Fibroblast of mammary gland (primary cell): ENCODE results near the gene EEF1AKMT3.

Experiments
- DNase-seq: peaks from one replicate; pipeline ENCODE4 v3.0.0-alpha.2; 2010; ENCODE audit warnings: low read depth
- H3K4me3 ChIP-seq: 2 replicates; pipeline ENCODE4 v1.5.1; 2011; ENCODE audit warnings: low read depth, mild to moderate bottlenecking, low read length, moderate library complexity; ENCODE audit not compliant: control insufficient read depth
- TF ChIP-seq, protein P1 (sequence below): conservative IDR thresholded peaks from 2 replicates; pipeline ENCODE4 v1.5.1; 2011; ENCODE audit warnings: low read depth, low read length, inconsistent platforms; ENCODE audit not compliant: control insufficient read depth, insufficient read depth

The EEF1AKMT3 gene

DNA sequence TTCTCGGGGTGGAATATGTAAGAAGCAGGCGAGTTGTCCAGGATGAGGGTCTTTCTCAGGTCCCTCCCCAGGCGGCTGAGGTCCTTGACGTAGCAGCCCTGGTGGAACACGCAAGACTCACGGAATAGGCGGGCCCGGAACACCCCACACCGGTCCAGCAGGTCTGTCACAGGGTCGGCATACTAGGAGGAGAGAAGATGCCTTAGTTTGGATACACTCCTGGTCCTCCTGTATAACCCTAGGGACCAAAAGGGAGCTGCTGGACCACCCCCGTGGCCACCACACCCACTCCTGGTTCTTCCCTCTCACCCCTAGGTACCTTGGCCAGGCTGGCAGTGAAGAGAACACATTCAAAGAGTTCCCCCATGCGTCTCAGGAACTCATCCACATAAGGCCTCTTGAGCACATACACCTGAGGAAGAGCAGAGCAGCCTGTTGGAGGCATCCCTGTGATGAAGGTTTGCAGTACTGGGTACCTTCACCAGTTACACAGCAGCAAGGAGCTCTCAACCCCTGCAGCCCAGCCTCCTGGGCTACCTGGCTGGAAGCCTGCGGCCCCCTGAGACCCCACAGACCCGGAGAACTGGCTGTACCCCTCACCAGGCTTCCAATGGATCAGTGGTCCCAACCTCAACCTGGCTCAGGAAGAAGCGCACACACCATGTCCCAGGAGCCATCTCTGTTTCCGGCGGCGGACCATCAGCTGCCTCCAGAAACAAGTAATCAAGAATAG lies 51.7 kb downstream of the EEF1AKMT3 start:
- DNase-seq, result no peak
- no peak overlapping the region for H3K4me3 ChIP-seq
- TF ChIP-seq, protein P1, sequence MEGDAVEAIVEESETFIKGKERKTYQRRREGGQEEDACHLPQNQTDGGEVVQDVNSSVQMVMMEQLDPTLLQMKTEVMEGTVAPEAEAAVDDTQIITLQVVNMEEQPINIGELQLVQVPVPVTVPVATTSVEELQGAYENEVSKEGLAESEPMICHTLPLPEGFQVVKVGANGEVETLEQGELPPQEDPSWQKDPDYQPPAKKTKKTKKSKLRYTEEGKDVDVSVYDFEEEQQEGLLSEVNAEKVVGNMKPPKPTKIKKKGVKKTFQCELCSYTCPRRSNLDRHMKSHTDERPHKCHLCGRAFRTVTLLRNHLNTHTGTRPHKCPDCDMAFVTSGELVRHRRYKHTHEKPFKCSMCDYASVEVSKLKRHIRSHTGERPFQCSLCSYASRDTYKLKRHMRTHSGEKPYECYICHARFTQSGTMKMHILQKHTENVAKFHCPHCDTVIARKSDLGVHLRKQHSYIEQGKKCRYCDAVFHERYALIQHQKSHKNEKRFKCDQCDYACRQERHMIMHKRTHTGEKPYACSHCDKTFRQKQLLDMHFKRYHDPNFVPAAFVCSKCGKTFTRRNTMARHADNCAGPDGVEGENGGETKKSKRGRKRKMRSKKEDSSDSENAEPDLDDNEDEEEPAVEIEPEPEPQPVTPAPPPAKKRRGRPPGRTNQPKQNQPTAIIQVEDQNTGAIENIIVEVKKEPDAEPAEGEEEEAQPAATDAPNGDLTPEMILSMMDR, result no peak

DNA sequence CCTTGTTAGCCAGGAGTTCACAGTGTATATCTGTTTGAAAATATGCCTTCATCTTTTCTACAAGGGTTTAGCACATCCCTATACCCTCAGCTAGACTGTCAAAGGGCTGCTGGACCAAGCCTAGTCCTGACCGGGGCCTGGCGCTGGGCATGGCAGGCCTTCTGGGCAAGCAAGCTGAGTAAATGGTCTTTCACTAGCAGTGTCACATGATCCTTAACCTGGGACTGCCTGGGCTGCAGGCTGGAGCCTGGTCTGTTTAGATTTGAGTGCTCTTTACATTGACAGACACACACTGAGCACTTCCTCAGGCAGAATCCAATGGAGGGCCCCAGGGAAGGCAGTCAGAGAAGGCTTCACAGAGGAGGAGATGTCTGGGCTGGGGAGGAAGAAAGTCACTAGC lies 53.0 kb downstream of the EEF1AKMT3 start:
- H3K4me3 ChIP-seq, result no peak overlapping the region
- TF ChIP-seq, protein P1, result no peak
- no peak for DNase-seq

DNA sequence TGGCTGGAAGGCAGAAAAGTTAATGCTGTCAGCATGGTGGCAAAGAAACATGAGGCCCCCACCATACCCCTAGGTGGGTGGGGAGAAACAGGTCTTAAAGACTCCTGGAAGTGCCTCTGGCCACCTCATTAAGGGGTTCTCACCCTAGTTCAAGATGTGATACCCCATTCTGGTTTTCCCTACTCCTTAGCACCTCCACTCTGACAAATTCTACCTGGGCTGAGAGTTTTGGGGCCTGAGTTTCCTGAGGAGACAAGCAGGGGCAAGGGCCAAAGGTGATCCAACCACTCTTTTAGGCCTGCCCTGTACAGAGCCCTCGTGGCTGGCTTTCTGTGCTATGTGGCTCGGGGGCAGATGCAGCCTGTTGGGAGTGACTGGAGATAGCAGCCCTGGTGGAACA lies 54.0 kb downstream of the EEF1AKMT3 start:
- DNase-seq, result no peak
- H3K4me3 ChIP-seq, result no peak overlapping the region
- TF ChIP-seq, protein P1, result no peak

DNA sequence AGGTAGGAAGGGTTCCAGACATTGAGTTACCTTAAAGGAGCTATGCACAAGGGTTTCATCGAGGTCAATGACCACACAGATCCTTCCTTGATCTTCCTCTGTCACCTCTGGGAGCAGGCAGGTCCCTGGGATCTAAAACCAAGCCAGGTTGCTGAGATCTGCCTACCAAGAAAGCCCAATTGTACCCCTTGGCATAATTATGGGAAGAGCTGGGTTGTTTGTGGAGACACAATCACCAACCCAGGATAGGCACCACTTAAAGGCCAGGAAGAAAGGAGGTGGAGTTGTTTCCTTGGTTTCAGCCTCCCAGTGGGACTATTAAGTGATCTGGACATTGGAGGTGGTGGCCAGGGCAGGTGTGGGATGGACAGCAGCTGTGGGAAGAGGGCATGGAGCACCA lies 54.6 kb downstream of the EEF1AKMT3 start:
- TF ChIP-seq, protein P1, result no peak

DNA sequence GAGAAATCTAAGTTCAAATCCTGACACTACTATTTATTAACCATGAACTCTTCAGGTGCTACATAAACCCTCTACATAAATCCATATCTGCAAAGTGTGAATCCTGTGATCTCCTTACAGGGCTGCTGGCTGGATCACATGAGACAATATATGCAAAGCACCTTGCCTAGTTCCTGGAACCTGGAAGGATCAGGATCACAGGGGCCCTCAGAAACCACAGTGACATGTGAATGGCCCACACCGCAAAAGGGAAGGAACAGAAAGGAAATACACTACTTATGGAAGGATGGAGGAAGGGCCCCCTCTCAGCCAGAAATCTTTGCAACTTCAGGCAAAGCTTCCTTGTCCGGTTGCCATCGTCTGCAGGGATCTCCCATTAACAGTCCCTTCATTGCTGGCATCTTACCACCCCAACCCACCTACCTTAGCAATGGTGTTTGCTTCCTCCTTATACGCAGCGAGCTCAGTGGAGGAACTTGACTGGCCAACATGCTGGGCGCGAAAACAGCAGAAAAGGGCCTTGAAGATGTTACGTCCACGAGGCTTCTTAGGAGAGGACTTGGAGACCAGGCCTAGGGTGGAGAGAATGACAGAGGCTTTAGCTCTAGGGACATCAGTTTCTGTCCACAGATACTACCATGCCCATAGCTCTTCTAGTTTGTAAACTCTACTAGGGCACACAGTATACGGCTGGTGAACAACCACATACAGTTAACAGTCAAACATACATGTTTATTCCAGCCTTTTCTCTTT lies 56.8 kb downstream of the EEF1AKMT3 start:
- no peak overlapping the region for H3K4me3 ChIP-seq
- TF ChIP-seq, protein P1, result no peak
- no peak for DNase-seq

More for the DNA sequence above, 54.6 kb downstream of the EEF1AKMT3 start:
- H3K4me3 ChIP-seq, result no peak overlapping the region
- DNase-seq, result no peak

DNA sequence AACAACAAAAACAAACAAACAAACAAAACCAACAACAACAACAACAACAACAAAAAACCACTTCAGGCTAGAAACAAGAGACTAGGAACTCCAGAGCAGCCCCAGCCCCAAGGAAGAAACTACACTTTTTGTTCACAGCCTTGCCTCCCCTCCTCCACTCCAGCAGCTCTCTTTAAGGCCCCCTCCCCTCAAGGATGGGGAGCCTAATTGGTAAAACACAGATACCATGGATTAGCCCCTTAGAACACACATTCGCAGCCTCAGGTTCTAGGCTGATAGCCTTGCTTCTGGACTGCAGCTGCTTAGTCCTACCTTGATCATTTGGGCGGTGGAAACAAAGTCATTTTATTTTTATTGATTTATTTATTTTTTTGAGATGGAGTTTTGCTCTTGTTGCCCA lies 58.0 kb downstream of the EEF1AKMT3 start:
- no peak for DNase-seq
- no peak overlapping the region for H3K4me3 ChIP-seq

More for the DNA sequence above, 58.0 kb downstream of the EEF1AKMT3 start:
- TF ChIP-seq, protein P1, result no peak
